Measurements from ENCODE around the gene PPP1R3G.

- TF ChIP-seq CTCF (IDR thresholded peaks at IDR 0.05) (no peak), POLR2A (IDR thresholded peaks at IDR 0.05) (no peak)
These were observed 39.7 kb upstream of the PPP1R3G start for GRCh38 chr6:5045416-5045815.

Data from adrenal gland (tissue), 5 donors.